ENCODE data around the gene VOPP1. TPM values are rescaled to one million over a fixed set of nuclear protein-coding genes. Genes with fewer than 3 reads are reported as not detected.

VOPP1 gene
- total and polyA plus RNA-seq, 9 of the 15 experiments (the other 6 are each of a cell fraction or from before 2014, with no cell fraction given), result 8.2 to 45.8 (median 31.2) TPM

DNA sequence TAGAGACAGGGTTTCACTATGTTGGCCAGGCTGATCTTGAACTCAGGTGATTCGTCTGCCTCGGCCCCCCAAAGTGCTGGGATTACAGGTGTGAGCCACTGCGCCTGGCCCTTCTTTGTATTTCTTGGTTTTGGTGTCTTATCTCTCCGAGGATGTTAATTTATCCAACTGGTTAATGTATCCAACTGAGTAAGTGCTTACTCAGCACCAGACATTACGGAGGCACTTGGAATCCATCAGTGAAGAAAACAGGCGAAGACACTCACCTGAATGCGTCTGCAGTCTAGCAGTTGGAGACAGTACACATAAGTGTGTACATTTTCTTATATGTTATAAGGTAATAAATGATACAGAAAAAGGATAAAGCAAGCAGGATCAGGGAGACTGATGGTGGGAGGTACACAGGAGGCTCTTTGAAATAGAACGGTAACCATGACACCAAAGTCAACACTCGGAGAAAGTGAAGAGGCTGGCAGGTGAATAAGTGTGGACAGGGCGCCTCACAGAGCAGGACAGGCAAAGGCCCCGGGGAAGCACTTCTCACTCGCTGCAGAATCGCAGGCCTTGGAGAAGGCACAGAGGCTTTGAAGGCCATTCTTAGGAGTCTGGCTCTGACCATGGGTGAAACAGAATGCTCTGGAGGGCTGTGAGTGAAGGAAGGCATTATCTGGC lies 134.1 kb downstream of the VOPP1 start (continued):
- TF ChIP-seq, protein P1, sequence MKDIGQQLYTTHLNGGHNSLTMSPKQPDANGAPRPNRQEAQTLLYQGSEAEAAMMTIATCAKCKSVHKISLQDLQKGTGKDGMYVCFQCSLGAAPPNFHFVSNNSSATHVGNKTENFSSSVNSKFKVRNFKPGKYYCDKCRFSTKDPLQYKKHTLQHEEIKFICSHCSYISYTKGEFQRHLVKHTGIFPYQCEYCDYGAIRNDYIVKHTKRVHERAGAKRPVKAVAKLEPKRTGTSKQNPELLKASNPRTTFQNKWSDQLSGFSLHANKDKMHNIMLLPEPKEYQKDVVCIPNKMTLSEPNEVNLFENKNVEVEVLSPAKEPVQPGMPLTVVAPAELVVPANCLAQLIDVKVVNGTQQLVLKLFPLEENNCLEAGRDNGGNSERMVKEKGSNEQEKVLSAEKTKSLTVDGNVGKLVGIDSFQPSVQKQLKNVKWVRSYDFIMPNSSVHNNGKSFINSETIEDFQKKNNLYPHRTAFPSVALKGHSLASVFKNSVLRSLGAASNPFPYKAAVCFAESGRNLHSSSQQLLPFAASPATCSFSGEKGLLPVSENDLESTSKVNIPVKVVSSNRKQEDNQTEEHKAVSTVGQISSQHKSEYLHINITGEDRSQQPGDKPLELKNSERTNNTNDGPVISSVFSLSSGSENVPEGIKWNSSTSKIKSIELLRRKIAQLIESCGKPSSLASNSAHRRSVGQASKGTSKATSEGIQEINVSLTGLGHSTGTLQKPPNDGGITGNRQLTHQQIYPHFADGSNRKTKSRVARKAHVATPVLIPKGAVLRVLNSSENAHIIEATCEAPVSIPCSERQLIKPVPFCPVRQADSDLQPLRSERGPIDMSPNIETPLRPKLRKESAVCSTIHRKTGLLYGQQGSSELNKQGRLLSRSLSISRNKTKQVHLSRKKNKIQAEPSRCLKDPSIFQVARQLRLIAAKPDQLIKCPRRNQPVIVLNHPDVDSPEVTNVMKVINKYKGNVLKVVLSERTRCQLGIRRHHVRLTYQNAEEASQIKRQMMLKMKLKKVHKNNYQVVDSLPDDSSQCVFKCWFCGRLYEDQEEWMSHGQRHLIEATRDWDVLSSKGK (CRISPR knock-in tag; IDR thresholded peaks at IDR 0.05), result no peak
- TF ChIP-seq CAMTA2 (CRISPR knock-in tag; conservative IDR thresholded peaks at IDR 0.05) (no peak), ETV6 (IDR thresholded peaks at IDR 0.05; ENCODE audit: borderline replicate concordance in 1 of 2, low read depth in 2 of 2, low read length in 1 of 2) (no peak), ETV6 (CRISPR knock-in tag; IDR thresholded peaks at IDR 0.05; ENCODE audit: borderline replicate concordance) (no peak), SP2 (IDR thresholded peaks at IDR 0.05; ENCODE audit: extremely low read depth, low read depth, low read length, poor library complexity, severe bottlenecking) (no peak), NONO (IDR thresholded peaks at IDR 0.05; ENCODE audit: low read depth in 2 of 2, low read length in 1 of 2) (no peak), ESRRB (CRISPR knock-in tag; IDR thresholded peaks at IDR 0.05; ENCODE audit: borderline replicate concordance) (no peak), E2F3 (CRISPR knock-in tag; IDR thresholded peaks at IDR 0.05) (no peak)
- TF ChIP-seq, protein P2, sequence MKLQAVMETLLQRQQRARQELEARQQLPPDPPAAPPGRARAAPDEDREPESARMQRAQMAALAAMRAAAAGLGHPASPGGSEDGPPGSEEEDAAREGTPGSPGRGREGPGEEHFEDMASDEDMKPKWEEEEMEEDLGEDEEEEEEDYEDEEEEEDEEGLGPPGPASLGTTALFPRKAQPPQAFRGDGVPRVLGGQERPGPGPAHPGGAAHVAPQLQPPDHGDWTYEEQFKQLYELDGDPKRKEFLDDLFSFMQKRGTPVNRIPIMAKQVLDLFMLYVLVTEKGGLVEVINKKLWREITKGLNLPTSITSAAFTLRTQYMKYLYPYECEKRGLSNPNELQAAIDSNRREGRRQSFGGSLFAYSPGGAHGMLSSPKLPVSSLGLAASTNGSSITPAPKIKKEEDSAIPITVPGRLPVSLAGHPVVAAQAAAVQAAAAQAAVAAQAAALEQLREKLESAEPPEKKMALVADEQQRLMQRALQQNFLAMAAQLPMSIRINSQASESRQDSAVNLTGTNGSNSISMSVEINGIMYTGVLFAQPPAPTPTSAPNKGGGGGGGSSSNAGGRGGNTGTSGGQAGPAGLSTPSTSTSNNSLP (IDR thresholded peaks at IDR 0.05; ENCODE audit: borderline replicate concordance, low read depth, low read length), result no peak
- TF ChIP-seq, protein P3, sequence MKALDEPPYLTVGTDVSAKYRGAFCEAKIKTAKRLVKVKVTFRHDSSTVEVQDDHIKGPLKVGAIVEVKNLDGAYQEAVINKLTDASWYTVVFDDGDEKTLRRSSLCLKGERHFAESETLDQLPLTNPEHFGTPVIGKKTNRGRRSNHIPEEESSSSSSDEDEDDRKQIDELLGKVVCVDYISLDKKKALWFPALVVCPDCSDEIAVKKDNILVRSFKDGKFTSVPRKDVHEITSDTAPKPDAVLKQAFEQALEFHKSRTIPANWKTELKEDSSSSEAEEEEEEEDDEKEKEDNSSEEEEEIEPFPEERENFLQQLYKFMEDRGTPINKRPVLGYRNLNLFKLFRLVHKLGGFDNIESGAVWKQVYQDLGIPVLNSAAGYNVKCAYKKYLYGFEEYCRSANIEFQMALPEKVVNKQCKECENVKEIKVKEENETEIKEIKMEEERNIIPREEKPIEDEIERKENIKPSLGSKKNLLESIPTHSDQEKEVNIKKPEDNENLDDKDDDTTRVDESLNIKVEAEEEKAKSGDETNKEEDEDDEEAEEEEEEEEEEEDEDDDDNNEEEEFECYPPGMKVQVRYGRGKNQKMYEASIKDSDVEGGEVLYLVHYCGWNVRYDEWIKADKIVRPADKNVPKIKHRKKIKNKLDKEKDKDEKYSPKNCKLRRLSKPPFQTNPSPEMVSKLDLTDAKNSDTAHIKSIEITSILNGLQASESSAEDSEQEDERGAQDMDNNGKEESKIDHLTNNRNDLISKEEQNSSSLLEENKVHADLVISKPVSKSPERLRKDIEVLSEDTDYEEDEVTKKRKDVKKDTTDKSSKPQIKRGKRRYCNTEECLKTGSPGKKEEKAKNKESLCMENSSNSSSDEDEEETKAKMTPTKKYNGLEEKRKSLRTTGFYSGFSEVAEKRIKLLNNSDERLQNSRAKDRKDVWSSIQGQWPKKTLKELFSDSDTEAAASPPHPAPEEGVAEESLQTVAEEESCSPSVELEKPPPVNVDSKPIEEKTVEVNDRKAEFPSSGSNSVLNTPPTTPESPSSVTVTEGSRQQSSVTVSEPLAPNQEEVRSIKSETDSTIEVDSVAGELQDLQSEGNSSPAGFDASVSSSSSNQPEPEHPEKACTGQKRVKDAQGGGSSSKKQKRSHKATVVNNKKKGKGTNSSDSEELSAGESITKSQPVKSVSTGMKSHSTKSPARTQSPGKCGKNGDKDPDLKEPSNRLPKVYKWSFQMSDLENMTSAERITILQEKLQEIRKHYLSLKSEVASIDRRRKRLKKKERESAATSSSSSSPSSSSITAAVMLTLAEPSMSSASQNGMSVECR (CRISPR knock-in tag; IDR thresholded peaks at IDR 0.05), result no peak
- TF ChIP-seq, protein P4, sequence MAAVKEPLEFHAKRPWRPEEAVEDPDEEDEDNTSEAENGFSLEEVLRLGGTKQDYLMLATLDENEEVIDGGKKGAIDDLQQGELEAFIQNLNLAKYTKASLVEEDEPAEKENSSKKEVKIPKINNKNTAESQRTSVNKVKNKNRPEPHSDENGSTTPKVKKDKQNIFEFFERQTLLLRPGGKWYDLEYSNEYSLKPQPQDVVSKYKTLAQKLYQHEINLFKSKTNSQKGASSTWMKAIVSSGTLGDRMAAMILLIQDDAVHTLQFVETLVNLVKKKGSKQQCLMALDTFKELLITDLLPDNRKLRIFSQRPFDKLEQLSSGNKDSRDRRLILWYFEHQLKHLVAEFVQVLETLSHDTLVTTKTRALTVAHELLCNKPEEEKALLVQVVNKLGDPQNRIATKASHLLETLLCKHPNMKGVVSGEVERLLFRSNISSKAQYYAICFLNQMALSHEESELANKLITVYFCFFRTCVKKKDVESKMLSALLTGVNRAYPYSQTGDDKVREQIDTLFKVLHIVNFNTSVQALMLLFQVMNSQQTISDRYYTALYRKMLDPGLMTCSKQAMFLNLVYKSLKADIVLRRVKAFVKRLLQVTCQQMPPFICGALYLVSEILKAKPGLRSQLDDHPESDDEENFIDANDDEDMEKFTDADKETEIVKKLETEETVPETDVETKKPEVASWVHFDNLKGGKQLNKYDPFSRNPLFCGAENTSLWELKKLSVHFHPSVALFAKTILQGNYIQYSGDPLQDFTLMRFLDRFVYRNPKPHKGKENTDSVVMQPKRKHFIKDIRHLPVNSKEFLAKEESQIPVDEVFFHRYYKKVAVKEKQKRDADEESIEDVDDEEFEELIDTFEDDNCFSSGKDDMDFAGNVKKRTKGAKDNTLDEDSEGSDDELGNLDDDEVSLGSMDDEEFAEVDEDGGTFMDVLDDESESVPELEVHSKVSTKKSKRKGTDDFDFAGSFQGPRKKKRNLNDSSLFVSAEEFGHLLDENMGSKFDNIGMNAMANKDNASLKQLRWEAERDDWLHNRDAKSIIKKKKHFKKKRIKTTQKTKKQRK (IDR thresholded peaks at IDR 0.05; ENCODE audit: borderline replicate concordance, low read depth, low read length), result no peak
- TF ChIP-seq, protein P5, sequence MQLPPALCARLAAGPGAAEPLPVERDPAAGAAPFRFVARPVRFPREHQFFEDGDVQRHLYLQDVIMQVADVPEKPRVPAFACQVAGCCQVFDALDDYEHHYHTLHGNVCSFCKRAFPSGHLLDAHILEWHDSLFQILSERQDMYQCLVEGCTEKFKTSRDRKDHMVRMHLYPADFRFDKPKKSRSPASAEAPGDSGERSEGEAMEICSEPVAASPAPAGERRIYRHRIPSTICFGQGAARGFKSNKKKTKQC (CRISPR knock-in tag; IDR thresholded peaks at IDR 0.05), result no peak
